BE2C (cell line): ENCODE results near the gene TOGARAM1.

Source experiments
- DNase-seq: peaks from one replicate; pipeline ENCODE4 v3.0.0-alpha.2; 2020
- H3K27me3 ChIP-seq: fragments of 250-450 bp; sonication (Bioruptor Pico); 2 replicates; pipeline ENCODE4 v1.5.1; 2020; ENCODE audit warnings: mild to moderate bottlenecking
- H3K36me3 ChIP-seq: fragments of 250-450 bp; sonication (Bioruptor Pico); 2 replicates; pipeline ENCODE4 v1.5.1; 2020; ENCODE audit warnings: mild to moderate bottlenecking
- H3K4me1 ChIP-seq: fragments of 250-450 bp; sonication (Bioruptor Pico); 2 replicates; pipeline ENCODE4 v1.5.1; 2020
- H3K4me3 ChIP-seq: 2 replicates; pipeline ENCODE4 v1.5.1; 2011; ENCODE audit warnings: low read depth, low read length
- H3K9me3 ChIP-seq: fragments of 250-450 bp; sonication (Bioruptor Pico); 2 replicates; pipeline ENCODE4 v1.5.1; 2020
- CTCF ChIP-seq: IDR thresholded peaks from 2 replicates; pipeline ENCODE4 v1.5.1; 2012; ENCODE audit warnings: mild to moderate bottlenecking, low read depth, low read length

Gene TOGARAM1

GRCh38 chr14:44940944-44941343 lies 21.0 kb upstream of the TOGARAM1 start:
- no peak for DNase-seq
- Histone ChIP-seq H3K4me3 (no peak overlapping the region), H3K27me3 (no peaks in the 10 kb centered on the region), H3K9me3 (no peaks in the 10 kb centered on the region), H3K4me1 (0 out of 2 replicates have a peak, but pooled peaks cover 3% of the 10 kb centered on the region), H3K36me3 (peaks cover 13% of the 10 kb centered on the region)
- no peak for TF ChIP-seq CTCF

- Histone ChIP-seq H3K9me3 (no peaks in the 10 kb centered on the region), H3K4me3 (no peak overlapping the region), H3K27me3 (no peaks in the 10 kb centered on the region), H3K36me3 (peaks cover 13% of the 10 kb centered on the region), H3K4me1 (0 out of 2 replicates have a peak, but pooled peaks cover 3% of the 10 kb centered on the region)
- TF ChIP-seq CTCF, result no peak
- DNase-seq, result no peak
These were observed 20.4 kb upstream of the TOGARAM1 start for GRCh38 chr14:44941591-44941990.

- no peak for TF ChIP-seq CTCF
These were observed 19.6 kb upstream of the TOGARAM1 start for GRCh38 chr14:44942436-44942835.

GRCh38 chr14:44944107-44944506 lies 17.9 kb upstream of the TOGARAM1 start:
- Histone ChIP-seq H3K4me3 (no peak overlapping the region), H3K36me3 (peaks cover 13% of the 10 kb centered on the region), H3K27me3 (no peaks in the 10 kb centered on the region), H3K9me3 (no peaks in the 10 kb centered on the region), H3K4me1 (0 out of 2 replicates have a peak, but pooled peaks cover 3% of the 10 kb centered on the region)
- DNase-seq, result no peak
- no peak for TF ChIP-seq CTCF

More at GRCh38 chr14:44942436-44942835, 19.6 kb upstream of the TOGARAM1 start:
- DNase-seq, result no peak
- Histone ChIP-seq H3K36me3 (peaks cover 13% of the 10 kb centered on the region), H3K27me3 (no peaks in the 10 kb centered on the region), H3K9me3 (no peaks in the 10 kb centered on the region), H3K4me3 (no peak overlapping the region), H3K4me1 (0 out of 2 replicates have a peak, but pooled peaks cover 3% of the 10 kb centered on the region)

- DNase-seq, result no peak
- Histone ChIP-seq H3K4me1 (no peaks in the 10 kb centered on the region), H3K36me3 (peaks cover 8% of the 10 kb centered on the region), H3K27me3 (no peaks in the 10 kb centered on the region), H3K9me3 (no peaks in the 10 kb centered on the region), H3K4me3 (no peak overlapping the region)
- TF ChIP-seq CTCF, result no peak
These were observed 16.7 kb upstream of the TOGARAM1 start for GRCh38 chr14:44945264-44945663.

GRCh38 chr14:44951051-44951450 lies 10.9 kb upstream of the TOGARAM1 start:
- Histone ChIP-seq H3K27me3 (no peaks in the 10 kb centered on the region), H3K9me3 (no peaks in the 10 kb centered on the region), H3K36me3 (no peaks in the 10 kb centered on the region), H3K4me3 (no peak overlapping the region), H3K4me1 (no peaks in the 10 kb centered on the region)
- TF ChIP-seq CTCF, result no peak
- no peak for DNase-seq
